Muscle layer of colon (tissue), 2 donors: ENCODE data around the gene MYL11.

Source experiments
- H3K27ac ChIP-seq: one replicate; pipeline ENCODE4 v1.7.0; 2013; ENCODE audit warnings: low read depth, mild to moderate bottlenecking, low read length, moderate library complexity
- H3K27me3 ChIP-seq, 2 donors: one replicate each; pipeline ENCODE4 v1.7.0; 2013; ENCODE audit warnings: low read length in 2 of 2, mild to moderate bottlenecking in 2 of 2; ENCODE audit not compliant: insufficient read depth in 2 of 2, control insufficient read depth in 1 of 2
- H3K36me3 ChIP-seq: one replicate; pipeline ENCODE4 v1.7.0; 2013; ENCODE audit warnings: mild to moderate bottlenecking, low read length; ENCODE audit not compliant: insufficient read depth
- H3K4me1 ChIP-seq: one replicate; pipeline ENCODE4 v1.7.0; 2013; ENCODE audit warnings: mild to moderate bottlenecking, low read length; ENCODE audit not compliant: insufficient read depth
- H3K4me3 ChIP-seq, 2 donors: one replicate each; pipeline ENCODE4 v1.7.0; 2013; ENCODE audit warnings: low read length in 2 of 2, low read depth in 1 of 2, mild to moderate bottlenecking in 1 of 2, moderate library complexity in 1 of 2
- H3K9ac ChIP-seq: one replicate; pipeline ENCODE4 v1.7.0; 2013; ENCODE audit warnings: low read length
- H3K9me3 ChIP-seq: one replicate; pipeline ENCODE4 v1.7.0; 2013; ENCODE audit warnings: mild to moderate bottlenecking, low read length
- donor health status: abdominal sarcoma.
- donor health status: Adenocarcinoma of cecum.

MYL11 gene

GRCh38 chr16:30401768-30402425 is 27.3 kb downstream of the MYL11 start:
- Histone ChIP-seq H3K36me3 (peaks cover 20% of the 10 kb centered on the region), H3K9me3 (no peaks in the 10 kb centered on the region), H3K27ac (no peak overlapping the region), H3K27me3 (no peaks in the 10 kb centered on the region), H3K4me3 (no peak overlapping the region), H3K4me1 (peaks cover 28% of the 10 kb centered on the region), H3K9ac (no peak overlapping the region)

GRCh38 chr16:30406795-30407101 is 32.1 kb downstream of the MYL11 start:
- H3K9ac ChIP-seq = peak overlapping the region; percentile 82
- H3K27ac ChIP-seq = peak overlapping the region; percentile 89
- H3K27me3 ChIP-seq = no peaks in the 10 kb centered on the region
- H3K4me3 ChIP-seq = peak overlapping the region; percentile 63 to 74
- H3K9me3 ChIP-seq = no peaks in the 10 kb centered on the region
- peaks cover 25% of the 10 kb centered on the region for H3K4me1 ChIP-seq
- peaks cover 4% of the 10 kb centered on the region for H3K36me3 ChIP-seq

DNA sequence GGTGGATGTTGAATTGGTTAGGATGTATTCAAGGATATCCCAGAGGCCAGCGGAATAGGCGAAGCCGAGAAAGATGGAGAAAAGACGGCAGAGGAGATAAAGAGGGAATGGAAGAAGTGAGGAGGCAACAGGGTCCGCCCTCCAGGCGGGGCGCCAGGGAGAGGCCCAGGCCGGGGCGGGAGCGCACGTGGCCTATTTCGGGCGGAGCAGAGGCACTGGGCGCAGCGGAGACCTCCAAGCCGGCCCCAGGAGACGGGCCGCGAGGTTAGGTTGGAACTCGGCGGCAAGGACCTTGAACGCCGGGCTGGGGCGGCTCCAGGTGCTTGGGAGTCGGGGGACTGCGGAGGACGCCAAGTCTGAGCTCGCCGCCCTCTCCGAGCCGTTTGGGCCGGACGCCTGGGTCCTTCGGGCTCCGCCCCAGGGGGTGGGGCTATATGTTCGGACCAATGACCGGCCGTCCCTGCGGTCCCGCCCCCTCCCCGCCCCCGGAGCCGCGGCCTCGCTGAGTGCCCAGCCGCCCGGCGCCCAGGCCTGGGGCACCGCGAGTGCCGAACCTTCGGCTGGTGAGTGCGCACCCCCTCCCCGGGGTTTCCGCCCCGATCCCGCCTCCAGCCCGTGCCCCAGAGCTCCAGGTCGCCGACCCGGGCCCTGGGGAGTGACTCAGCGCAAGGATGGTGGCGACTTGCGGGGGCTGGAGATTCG is 32.7 kb downstream of the MYL11 start, which contains the start of gene ZNF771:
Gene ZNF771 (plus strand): TSS at position 505 of the 702 bp plus-strand sequence. CDS start 448 bp downstream, outside the sequence.
- Histone ChIP-seq H3K9me3 (no peaks in the 10 kb centered on the region), H3K36me3 (peaks cover 9% of the 10 kb centered on the region), H3K27ac (peak within 1 kb of the TSS; percentile 89), H3K9ac (peak within 1 kb of the TSS; percentile 82), H3K27me3 (no peaks in the 10 kb centered on the region), H3K4me3 (peak within 1 kb of the TSS; percentile 63 to 74), H3K4me1 (peaks cover 25% of the 10 kb centered on the region)

DNA sequence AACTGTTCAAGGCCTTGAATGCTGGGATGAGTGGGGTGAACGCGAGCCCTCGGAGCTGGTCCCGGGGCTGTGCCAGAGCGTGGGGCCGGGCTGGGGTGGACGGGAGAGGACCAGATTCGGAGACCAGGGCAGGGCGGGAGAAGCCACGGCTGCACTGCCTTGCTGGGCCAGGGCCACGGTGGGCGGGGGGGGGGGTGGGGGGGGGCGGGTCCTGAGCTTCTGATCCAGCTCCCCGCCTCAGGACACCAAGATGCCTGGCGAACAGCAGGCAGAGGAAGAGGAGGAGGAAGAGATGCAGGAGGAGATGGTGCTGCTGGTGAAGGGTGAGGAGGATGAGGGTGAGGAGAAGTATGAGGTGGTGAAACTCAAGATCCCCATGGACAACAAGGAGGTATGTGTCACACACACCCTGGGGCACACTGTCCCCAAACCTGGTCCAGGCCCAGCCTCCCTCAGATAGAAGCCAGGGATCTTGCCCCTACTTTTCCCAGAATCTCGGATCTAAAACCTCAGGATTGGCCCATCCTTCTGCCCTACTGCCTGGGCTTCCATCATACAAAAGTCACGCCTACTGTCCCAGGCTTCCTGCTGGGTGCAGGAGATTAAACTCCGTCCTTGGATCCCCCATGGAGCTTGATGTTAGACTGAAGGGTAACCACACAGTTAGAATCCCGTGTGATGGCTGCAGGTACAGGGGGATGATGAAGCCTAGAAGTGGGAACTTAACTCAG is 33.4 kb downstream of the MYL11 start:
- Histone ChIP-seq H3K27ac (peak overlapping the region; percentile 76), H3K9ac (peak overlapping the region; percentile 5), H3K4me1 (peaks cover 25% of the 10 kb centered on the region), H3K4me3 (peak overlapping the region; percentile 63 to 74), H3K36me3 (peaks cover 11% of the 10 kb centered on the region), H3K9me3 (no peaks in the 10 kb centered on the region), H3K27me3 (no peaks in the 10 kb centered on the region)

GRCh38 chr16:30409125-30410060 is 34.8 kb downstream of the MYL11 start:
- no peaks in the 10 kb centered on the region for H3K9me3 ChIP-seq
- H3K27ac ChIP-seq = peak overlapping the region; percentile 44
- no peak overlapping the region for H3K9ac ChIP-seq
- no peaks in the 10 kb centered on the region for H3K27me3 ChIP-seq
- peaks cover 19% of the 10 kb centered on the region for H3K36me3 ChIP-seq
- peak overlapping the region in 1 of 2 donors; percentile 24 for H3K4me3 ChIP-seq
- peaks cover 25% of the 10 kb centered on the region for H3K4me1 ChIP-seq

DNA sequence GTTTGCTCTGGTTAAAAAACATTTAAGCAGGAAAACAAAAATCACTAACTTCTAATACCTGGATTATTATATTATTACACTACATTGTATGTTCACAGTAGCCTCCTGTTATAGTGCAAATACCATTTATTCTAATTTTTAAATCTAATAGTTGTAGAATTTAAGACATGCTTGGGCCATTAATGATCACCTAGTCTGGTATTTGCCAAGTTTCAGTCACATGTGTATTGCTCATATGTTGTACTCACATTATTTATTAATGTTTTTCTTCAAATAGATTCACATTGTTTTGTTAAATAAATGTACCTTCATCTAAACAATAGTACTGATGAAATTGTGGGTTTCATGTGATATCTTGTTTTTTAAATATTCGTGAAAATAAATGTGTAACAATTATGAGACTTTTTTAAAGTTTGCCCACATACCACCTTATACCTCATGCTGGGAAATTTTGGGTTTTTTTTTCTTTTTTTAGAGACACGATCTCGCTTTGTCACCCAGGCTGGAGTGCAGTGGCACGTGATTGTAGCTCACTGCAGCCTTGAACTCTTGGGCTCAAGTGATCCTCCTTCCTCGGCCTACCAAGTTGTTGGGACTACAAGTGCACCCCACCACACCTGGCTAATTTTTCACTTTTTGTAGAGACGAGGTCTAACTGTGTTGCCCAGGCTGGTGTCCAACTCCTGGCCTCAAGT is 38.7 kb downstream of the MYL11 start:
- Histone ChIP-seq H3K27ac (no peak overlapping the region), H3K27me3 (no peaks in the 10 kb centered on the region), H3K4me1 (peaks cover 18% of the 10 kb centered on the region), H3K9me3 (no peaks in the 10 kb centered on the region), H3K4me3 (no peak overlapping the region), H3K9ac (no peak overlapping the region), H3K36me3 (peaks cover 19% of the 10 kb centered on the region)

DNA sequence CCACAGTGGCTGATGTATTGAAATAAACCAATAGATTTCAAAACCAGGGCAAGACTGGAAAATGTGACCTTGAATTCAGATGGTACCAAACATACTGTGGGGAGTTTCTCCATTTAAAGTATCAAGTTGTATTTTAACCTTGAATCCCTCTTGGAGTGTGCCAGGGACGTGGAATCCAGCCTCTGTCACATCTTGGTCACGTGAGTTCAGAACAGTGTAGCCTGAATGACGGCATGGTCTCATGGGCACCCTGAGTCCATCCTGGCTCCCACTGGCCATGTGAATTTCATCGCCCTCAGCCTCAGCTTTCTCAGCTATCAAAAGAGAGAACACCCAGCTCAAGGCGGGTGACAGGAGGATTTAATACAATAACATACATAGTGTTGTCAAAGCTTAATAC is 39.6 kb downstream of the MYL11 start:
- no peak overlapping the region for H3K27ac ChIP-seq
- H3K9me3 ChIP-seq = no peaks in the 10 kb centered on the region
- no peak overlapping the region for H3K9ac ChIP-seq
- peaks cover 13% of the 10 kb centered on the region for H3K4me1 ChIP-seq
- H3K4me3 ChIP-seq = no peak overlapping the region
- no peaks in the 10 kb centered on the region for H3K27me3 ChIP-seq
- H3K36me3 ChIP-seq = peaks cover 19% of the 10 kb centered on the region

DNA sequence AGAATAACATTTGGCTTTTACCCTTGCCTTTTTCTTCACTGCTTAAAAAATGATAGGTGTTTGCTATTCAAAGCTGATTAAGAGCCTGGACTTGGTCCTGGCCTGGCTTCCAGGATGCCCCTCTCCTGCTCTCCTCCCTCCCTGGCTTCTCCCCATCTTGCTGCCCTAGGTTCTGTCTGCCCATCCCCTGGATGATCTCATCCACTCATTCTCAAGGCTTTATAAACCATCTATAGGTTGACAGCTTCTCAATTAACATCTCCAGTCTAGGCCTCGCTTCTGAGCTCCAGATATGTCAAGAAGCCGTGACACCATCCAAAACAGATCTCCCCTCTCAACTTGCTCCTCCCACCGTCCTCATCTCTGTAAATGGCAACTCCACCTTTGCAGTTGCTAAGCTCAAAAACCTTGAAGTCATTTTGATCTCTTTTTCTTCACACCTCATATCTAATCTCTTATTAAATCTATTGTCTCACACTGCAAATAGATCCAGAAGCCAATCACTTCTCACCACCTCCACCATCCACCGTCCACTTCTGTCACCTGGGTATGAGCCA is 41.5 kb downstream of the MYL11 start:
- H3K27me3 ChIP-seq = no peaks in the 10 kb centered on the region
- H3K27ac ChIP-seq = no peak overlapping the region
- H3K4me1 ChIP-seq = peaks cover 6% of the 10 kb centered on the region
- H3K9ac ChIP-seq = no peak overlapping the region
- peaks cover 23% of the 10 kb centered on the region for H3K36me3 ChIP-seq
- no peak overlapping the region for H3K4me3 ChIP-seq
- H3K9me3 ChIP-seq = no peaks in the 10 kb centered on the region

GRCh38 chr16:30416624-30417528 is 42.3 kb downstream of the MYL11 start:
- peak overlapping the region; percentile 39 to 47 for H3K4me3 ChIP-seq
- H3K36me3 ChIP-seq = peaks cover 23% of the 10 kb centered on the region
- H3K27me3 ChIP-seq = no peaks in the 10 kb centered on the region
- peaks cover 6% of the 10 kb centered on the region for H3K4me1 ChIP-seq
- H3K9ac ChIP-seq = peak overlapping the region; percentile 27
- no peak overlapping the region for H3K27ac ChIP-seq
- no peaks in the 10 kb centered on the region for H3K9me3 ChIP-seq
